HEK293T (cell line): Measurements from ENCODE around the gene C16orf89.

Experiments used
- ARNT ChIP-seq: fragments of 450-650 bp; IDR thresholded peaks from 2 replicates; pipeline ENCODE4 v1.6.1; 2017; ENCODE audit warnings: mild to moderate bottlenecking
- BHLHE40 ChIP-seq: fragments of 450-650 bp; IDR thresholded peaks from 2 replicates; pipeline ENCODE4 v1.6.1; 2016; ENCODE audit warnings: mild to moderate bottlenecking, moderate library complexity, borderline replicate concordance
- ELF4 ChIP-seq: fragments of 450-650 bp; IDR thresholded peaks from 2 replicates; pipeline ENCODE4 v1.6.1; 2017; ENCODE audit warnings: antibody characterized with exemption
- FOXK2 ChIP-seq: fragments of 450-650 bp; IDR thresholded peaks from 2 replicates; pipeline ENCODE4 v1.6.1; 2016; ENCODE audit warnings: mild to moderate bottlenecking
- FOXM1 ChIP-seq: fragments of 450-650 bp; IDR thresholded peaks from 2 replicates; pipeline ENCODE4 v1.6.1; 2017; ENCODE audit warnings: mild to moderate bottlenecking, borderline replicate concordance
- HDGF ChIP-seq: fragments of 450-650 bp; IDR thresholded peaks from 2 replicates; pipeline ENCODE4 v1.6.1; 2017; ENCODE audit warnings: antibody characterized with exemption, borderline replicate concordance
- LEF1 ChIP-seq: fragments of 450-650 bp; IDR thresholded peaks from 2 replicates; pipeline ENCODE4 v1.6.1; 2017; ENCODE audit warnings: mild to moderate bottlenecking, borderline replicate concordance
- NFRKB ChIP-seq: fragments of 450-650 bp; IDR thresholded peaks from 2 replicates; pipeline ENCODE4 v1.6.1; 2016; ENCODE audit warnings: mild to moderate bottlenecking, moderate library complexity
- PKNOX1 ChIP-seq: fragments of 450-650 bp; IDR thresholded peaks from 2 replicates; pipeline ENCODE4 v1.6.1; 2016
- SP1 ChIP-seq: fragments of 450-650 bp; IDR thresholded peaks from 2 replicates; pipeline ENCODE4 v1.6.1; 2017
- TARDBP ChIP-seq: fragments of 450-650 bp; IDR thresholded peaks from 2 replicates; pipeline ENCODE4 v1.6.1; 2016
- ZNF384 ChIP-seq: fragments of 450-650 bp; IDR thresholded peaks from 2 replicates; pipeline ENCODE4 v1.6.1; 2016

GRCh38 chr16:5022521-5022920 is 43.2 kb downstream of the C16orf89 start:
- TF ChIP-seq BHLHE40: no peak
- TF ChIP-seq ELF4: no peak
- no peak for TF ChIP-seq HDGF
- no peak for TF ChIP-seq NFRKB
- no peak for TF ChIP-seq PKNOX1
- no peak for TF ChIP-seq LEF1
- no peak for TF ChIP-seq FOXM1
- no peak for TF ChIP-seq SP1
- TF ChIP-seq TARDBP: no peak
- TF ChIP-seq ARNT: no peak
- TF ChIP-seq ZNF384: no peak
- TF ChIP-seq FOXK2: no peak
